Measurements from ENCODE around the gene MYO3A. TPM values are rescaled to one million over a fixed set of nuclear protein-coding genes. Genes with fewer than 3 reads are reported as not detected.
"Not testable (repeated sequence)": the region's sequence is repeated elsewhere in the genome, so short reads cannot be mapped to it uniquely, and the experiment has no call there.

The MYO3A gene
- total RNA-seq, 1 experiment from 2014 or later, result not detected

GRCh38 chr10:26081459-26081858 lies 147.4 kb downstream of the MYO3A start:
- DNase-seq (ENCODE audit: extremely low read depth, low read depth), result no peak

- no peak for DNase-seq (ENCODE audit: extremely low read depth, low read depth)
Observed at GRCh38 chr10:26085549-26085948, 151.5 kb downstream of the MYO3A start.

- no peak for DNase-seq (ENCODE audit: extremely low read depth, low read depth)
Observed at GRCh38 chr10:26087666-26088065, 153.6 kb downstream of the MYO3A start.

- DNase-seq (ENCODE audit: extremely low read depth, low read depth), result no peak
Observed at GRCh38 chr10:26090026-26090425, 156.0 kb downstream of the MYO3A start.

GRCh38 chr10:26090762-26091161 lies 156.7 kb downstream of the MYO3A start:
- DNase-seq (ENCODE audit: extremely low read depth, low read depth), result no peak

- no peak for DNase-seq (ENCODE audit: extremely low read depth, low read depth)
Observed at GRCh38 chr10:26093229-26093628, 159.2 kb downstream of the MYO3A start.

GRCh38 chr10:26095781-26096180 lies 161.8 kb downstream of the MYO3A start:
- no peak for DNase-seq (ENCODE audit: extremely low read depth, low read depth)

GRCh38 chr10:26097549-26097948 lies 163.5 kb downstream of the MYO3A start:
- DNase-seq (ENCODE audit: extremely low read depth, low read depth), result not testable (repeated sequence)

- DNase-seq (ENCODE audit: extremely low read depth, low read depth), result no peak
Observed at GRCh38 chr10:26112532-26112931, 178.5 kb downstream of the MYO3A start.

GRCh38 chr10:26138613-26139012 lies 204.6 kb downstream of the MYO3A start:
- no peak for DNase-seq (ENCODE audit: extremely low read depth, low read depth)

- no peak for DNase-seq (ENCODE audit: extremely low read depth, low read depth)
Observed at GRCh38 chr10:26156019-26156418, 222.0 kb downstream of the MYO3A start.

GRCh38 chr10:26157734-26158133 lies 223.7 kb downstream of the MYO3A start:
- no peak for DNase-seq (ENCODE audit: extremely low read depth, low read depth)

- DNase-seq (ENCODE audit: extremely low read depth, low read depth), result no peak
Observed at GRCh38 chr10:26169466-26169865, 235.4 kb downstream of the MYO3A start.

- DNase-seq (ENCODE audit: extremely low read depth, low read depth), result no peak
Observed at GRCh38 chr10:26172131-26172530, 238.1 kb downstream of the MYO3A start.

- no peak for DNase-seq (ENCODE audit: extremely low read depth, low read depth)
Observed at GRCh38 chr10:26173837-26174236, 239.8 kb downstream of the MYO3A start.

- DNase-seq (ENCODE audit: extremely low read depth, low read depth), result no peak
Observed at GRCh38 chr10:26177341-26177740, 243.3 kb downstream of the MYO3A start.

- no peak for DNase-seq (ENCODE audit: extremely low read depth, low read depth)
Observed at GRCh38 chr10:26194275-26194674, 260.2 kb downstream of the MYO3A start.

- DNase-seq (ENCODE audit: extremely low read depth, low read depth), result no peak
Observed at GRCh38 chr10:26197248-26197647, 263.2 kb downstream of the MYO3A start.

- no peak for DNase-seq (ENCODE audit: extremely low read depth, low read depth)
Observed at GRCh38 chr10:26198119-26198518, 264.1 kb downstream of the MYO3A start.

GRCh38 chr10:26199841-26200240 lies 265.8 kb downstream of the MYO3A start:
- no peak for DNase-seq (ENCODE audit: extremely low read depth, low read depth)

GRCh38 chr10:26205223-26205622 lies 271.2 kb downstream of the MYO3A start:
- no peak for DNase-seq (ENCODE audit: extremely low read depth, low read depth)

- no peak for DNase-seq (ENCODE audit: extremely low read depth, low read depth)
Observed at GRCh38 chr10:26211781-26212444, 277.9 kb downstream of the MYO3A start.

- no peak for DNase-seq (ENCODE audit: extremely low read depth, low read depth)
Observed at GRCh38 chr10:26212511-26212910, 278.5 kb downstream of the MYO3A start.

All from NCI-H460 (cell line).